WTC11 (cell line): ENCODE data around the gene TGFBI. TPM values are rescaled to one million over a fixed set of nuclear protein-coding genes. Genes with fewer than 3 reads are reported as not detected.

ENCODE experiments used
- ATAC-seq: fragments of 200-7000 bp; cut with Tn5 transposase; 2 replicates; pipeline ENCODE4 v1.10.0; 2021; ENCODE audit warnings: mild to moderate bottlenecking, moderate library complexity
- CTCF ChIA-PET: fragments of 300-600 bp; sonication (Branson Sonifier 250); formaldehyde crosslinking; loops from one replicate; lab custom pipeline; 2021; ENCODE audit warnings: antibody characterized with exemption; lab: Charles Lee
- POLR2A ChIA-PET: fragments of 350-600 bp; sonication (Branson Sonifier 250); formaldehyde crosslinking; loops from one replicate; lab custom pipeline; 2021; ENCODE audit warnings: antibody characterized with exemption; lab: Charles Lee
- DNase-seq: peaks from one replicate; pipeline ENCODE4 v3.0.0; 2021; ENCODE audit warnings: low spot score
- H3K27ac Mint-ChIP-seq: 2 replicates; pipeline ENCODE4 v1.8.0; 2021; ENCODE audit warnings: mixed read lengths
- H3K27me3 Mint-ChIP-seq: 2 replicates; pipeline ENCODE4 v1.8.0; 2021; ENCODE audit warnings: low read depth, mild to moderate bottlenecking, moderate library complexity, mixed read lengths
- H3K36me3 Mint-ChIP-seq: 2 replicates; pipeline ENCODE4 v1.8.0; 2021; ENCODE audit warnings: mixed read lengths
- H3K4me1 Mint-ChIP-seq: 2 replicates; pipeline ENCODE4 v1.8.0; 2022; ENCODE audit warnings: mixed read lengths
- H3K4me3 Mint-ChIP-seq: 2 replicates; pipeline ENCODE4 v1.8.0; 2021; ENCODE audit warnings: mild to moderate bottlenecking, moderate library complexity, mixed read lengths
- H3K9me3 Mint-ChIP-seq: 2 replicates; pipeline ENCODE4 v1.8.0; 2021; ENCODE audit warnings: mixed read lengths
- ATF1 ChIP-seq: sonication (generic); formaldehyde crosslinking; IDR thresholded peaks from 2 replicates; pipeline ENCODE4 v1.8.1; 2023; ENCODE audit warnings: mild to moderate bottlenecking, moderate library complexity, missing genetic modification reagents
- ATF3 ChIP-seq: sonication (generic); formaldehyde crosslinking; conservative IDR thresholded peaks from 2 replicates; pipeline ENCODE4 v1.8.1; 2022; ENCODE audit warnings: mild to moderate bottlenecking, missing genetic modification reagents
- CBFB ChIP-seq: sonication (generic); formaldehyde crosslinking; IDR thresholded peaks from 2 replicates; pipeline ENCODE4 v1.8.1; 2022; ENCODE audit warnings: mild to moderate bottlenecking, low read depth, missing genetic modification reagents
- CTCF ChIP-seq: fragments of 200-600 bp; IDR thresholded peaks from 2 replicates; pipeline ENCODE4 v1.8.0; 2022; ENCODE audit warnings: antibody characterized with exemption
- E2F4 ChIP-seq: sonication (generic); formaldehyde crosslinking; IDR thresholded peaks from 2 replicates; pipeline ENCODE4 v1.8.1; 2022; ENCODE audit warnings: low read depth, mild to moderate bottlenecking, moderate library complexity, missing genetic modification reagents, borderline replicate concordance
- ETV6 ChIP-seq: sonication (generic); formaldehyde crosslinking; IDR thresholded peaks from 2 replicates; pipeline ENCODE4 v1.8.1; 2022; ENCODE audit warnings: mild to moderate bottlenecking, missing genetic modification reagents
- FOXK1 ChIP-seq: sonication (generic); formaldehyde crosslinking; IDR thresholded peaks from 2 replicates; pipeline ENCODE4 v1.8.0; 2022; ENCODE audit warnings: mild to moderate bottlenecking, moderate library complexity, missing genetic modification reagents
- IRF1 ChIP-seq: sonication (generic); formaldehyde crosslinking; IDR thresholded peaks from 2 replicates; pipeline ENCODE4 v1.8.0; 2023; ENCODE audit warnings: missing genetic modification reagents
- JAZF1 ChIP-seq: fragments of 250-450 bp; sonication (Bioruptor Pico); IDR thresholded peaks from 2 replicates; pipeline ENCODE4 v1.9.0; 2021; ENCODE audit warnings: moderate library complexity, mild to moderate bottlenecking, inconsistent platforms
- JUN ChIP-seq: sonication (generic); formaldehyde crosslinking; IDR thresholded peaks from 2 replicates; pipeline ENCODE4 v1.8.0; 2023; ENCODE audit warnings: mild to moderate bottlenecking, missing genetic modification reagents
- KAT7 ChIP-seq: sonication (generic); formaldehyde crosslinking; IDR thresholded peaks from 2 replicates; pipeline ENCODE4 v1.8.1; 2023; ENCODE audit warnings: missing genetic modification reagents, mild to moderate bottlenecking, borderline replicate concordance
- MXD4 ChIP-seq: fragments of 250-450 bp; sonication (Bioruptor Pico); IDR thresholded peaks from 2 replicates; pipeline ENCODE4 v1.8.0; 2021; ENCODE audit warnings: mild to moderate bottlenecking, moderate library complexity, borderline replicate concordance
- NFATC4 ChIP-seq: fragments of 250-450 bp; sonication (Bioruptor Pico); IDR thresholded peaks from 2 replicates; pipeline ENCODE4 v1.9.0; 2021; ENCODE audit warnings: mild to moderate bottlenecking
- NFE2L1 ChIP-seq: sonication (generic); formaldehyde crosslinking; IDR thresholded peaks from 2 replicates; pipeline ENCODE4 v1.8.1; 2023; ENCODE audit warnings: missing genetic modification reagents
- OVOL2 ChIP-seq: fragments of 250-450 bp; sonication (Bioruptor Pico); IDR thresholded peaks from 2 replicates; pipeline ENCODE4 v1.9.0; 2021; ENCODE audit warnings: mild to moderate bottlenecking, borderline replicate concordance
- PRRX2 ChIP-seq: fragments of 250-450 bp; sonication (Bioruptor Pico); IDR thresholded peaks from 2 replicates; pipeline ENCODE4 v1.8.0; 2021; ENCODE audit warnings: mild to moderate bottlenecking
- SOX15 ChIP-seq: fragments of 250-450 bp; sonication (Bioruptor Pico); IDR thresholded peaks from 2 replicates; pipeline ENCODE4 v1.9.0; 2021; ENCODE audit warnings: mild to moderate bottlenecking
- STAT6 ChIP-seq: sonication (generic); formaldehyde crosslinking; conservative IDR thresholded peaks from 2 replicates; pipeline ENCODE4 v1.8.1; 2023; ENCODE audit warnings: mild to moderate bottlenecking, low read depth, missing genetic modification reagents, moderate library complexity
- TCF7 ChIP-seq: sonication (generic); formaldehyde crosslinking; IDR thresholded peaks from 2 replicates; pipeline ENCODE4 v1.8.0; 2022; ENCODE audit warnings: mild to moderate bottlenecking, low read depth, missing genetic modification reagents, moderate library complexity
- USF1 ChIP-seq: sonication (generic); formaldehyde crosslinking; IDR thresholded peaks from 2 replicates; pipeline ENCODE4 v1.8.0; 2022; ENCODE audit warnings: mild to moderate bottlenecking, missing genetic modification reagents
- ZBTB21 ChIP-seq: sonication (generic); formaldehyde crosslinking; IDR thresholded peaks from 2 replicates; pipeline ENCODE4 v1.8.1; 2023; ENCODE audit warnings: mild to moderate bottlenecking, missing genetic modification reagents, borderline replicate concordance
- ZNF121 ChIP-seq: sonication (generic); formaldehyde crosslinking; IDR thresholded peaks from 2 replicates; pipeline ENCODE4 v1.8.0; 2023; ENCODE audit warnings: missing genetic modification reagents
- ZNF219 ChIP-seq: sonication (generic); formaldehyde crosslinking; IDR thresholded peaks from 2 replicates; pipeline ENCODE4 v1.8.0; 2023; ENCODE audit warnings: missing genetic modification reagents, mild to moderate bottlenecking, borderline replicate concordance
- ZNF232 ChIP-seq: sonication (generic); formaldehyde crosslinking; IDR thresholded peaks from 2 replicates; pipeline ENCODE4 v1.8.0; 2022; ENCODE audit warnings: mild to moderate bottlenecking, missing genetic modification reagents
- ZNF317 ChIP-seq: sonication (generic); formaldehyde crosslinking; IDR thresholded peaks from 2 replicates; pipeline ENCODE4 v1.8.1; 2023; ENCODE audit warnings: low read depth, mild to moderate bottlenecking, moderate library complexity, missing genetic modification reagents, borderline replicate concordance
- total RNA-seq: library from RNA; stranded (reverse); gene quantifications from 3 replicates; pipeline ENCODE4 v1.2.3, GENCODE V29; 2021

Gene TGFBI
- total RNA-seq, 1 experiment from 2014 or later = 7.2 TPM

GRCh38 chr5:136065588-136065987 is 36.8 kb downstream of the TGFBI start (continued):
- TF ChIP-seq MXD4 (CRISPR knock-in tag) (no peak), ATF1 (CRISPR knock-in tag) (no peak), STAT6 (CRISPR knock-in tag) (no peak), USF1 (CRISPR knock-in tag) (no peak), ZNF232 (CRISPR knock-in tag) (no peak), ZBTB21 (CRISPR knock-in tag) (no peak), NFE2L1 (no peak), TCF7 (CRISPR knock-in tag) (no peak), KAT7 (no peak), JUN (no peak), ZNF121 (no peak), ATF3 (CRISPR knock-in tag) (no peak), ZNF219 (CRISPR knock-in tag) (no peak)

- no peak overlapping the region for H3K4me3 Mint-ChIP-seq
- peaks cover 5% of the 10 kb centered on the region for H3K4me1 Mint-ChIP-seq
- H3K36me3 Mint-ChIP-seq = no peaks in the 10 kb centered on the region
- H3K27ac Mint-ChIP-seq = no peak overlapping the region
- peaks cover 2% of the 10 kb centered on the region; the same call in 1 of the 2 replicates for H3K27me3 Mint-ChIP-seq
- ChIA-PET CTCF (interaction anchor here (0.9 to 1.3 kb wide), 2 partner anchors 8 to 9 kb away, joined by 3 to 6 read pairs; no protein-coding TSS in a partner anchor), POLR2A (no interaction called here)
- DNase-seq (no peak), ATAC-seq (peak; percentile 49)
- H3K9me3 Mint-ChIP-seq = peaks cover 11% of the 10 kb centered on the region
- TF ChIP-seq NFATC4 (CRISPR knock-in tag) = no peak
Observed at GRCh38 chr5:136066661-136067271, 38.0 kb downstream of the TGFBI start.

- Mint-ChIP-seq H3K4me1 (peaks cover 5% of the 10 kb centered on the region), H3K4me3 (no peak overlapping the region), H3K36me3 (no peaks in the 10 kb centered on the region), H3K9me3 (peaks cover 11% of the 10 kb centered on the region), H3K27ac (no peak overlapping the region), H3K27me3 (peaks cover 2% of the 10 kb centered on the region; the same call in 1 of the 2 replicates)
- ChIA-PET POLR2A (no interaction called here), CTCF (interaction anchor here (0.9 to 1.3 kb wide), 2 partner anchors 8 to 10 kb away, joined by 3 to 6 read pairs; no protein-coding TSS in a partner anchor)
- TF ChIP-seq NFATC4 (CRISPR knock-in tag) = no peak
- TF ChIP-seq TCF7 (CRISPR knock-in tag) = no peak
- TF ChIP-seq ZNF317 (CRISPR knock-in tag) = no peak
- TF ChIP-seq ZNF121 = no peak
- no peak for TF ChIP-seq JUN
- TF ChIP-seq ATF3 (CRISPR knock-in tag) = no peak
- no peak for TF ChIP-seq JAZF1
- no peak for TF ChIP-seq FOXK1 (CRISPR knock-in tag)
- TF ChIP-seq OVOL2 = no peak
- no peak for TF ChIP-seq E2F4 (CRISPR knock-in tag)
- TF ChIP-seq ETV6 (CRISPR knock-in tag) = no peak
- no peak for TF ChIP-seq CBFB (CRISPR knock-in tag)
- TF ChIP-seq PRRX2 (CRISPR knock-in tag) = no peak
- no peak for TF ChIP-seq CTCF
- no peak for TF ChIP-seq ATF1 (CRISPR knock-in tag)
- TF ChIP-seq SOX15 (CRISPR knock-in tag) = no peak
- no peak for TF ChIP-seq IRF1 (CRISPR knock-in tag)
- ATAC-seq (no peak), DNase-seq (no peak)
Observed at GRCh38 chr5:136067422-136067821, 38.6 kb downstream of the TGFBI start.
